GM12874 (cell line): ENCODE measurements around the gene TNIK.

Source experiments
- TF ChIP-seq, protein P1 (sequence below): IDR thresholded peaks from 2 replicates; pipeline ENCODE4 v1.5.1; 2011; ENCODE audit warnings: low read depth, mild to moderate bottlenecking, control low read depth, low read length, moderate library complexity; ENCODE audit not compliant: insufficient read depth

The TNIK gene

DNA sequence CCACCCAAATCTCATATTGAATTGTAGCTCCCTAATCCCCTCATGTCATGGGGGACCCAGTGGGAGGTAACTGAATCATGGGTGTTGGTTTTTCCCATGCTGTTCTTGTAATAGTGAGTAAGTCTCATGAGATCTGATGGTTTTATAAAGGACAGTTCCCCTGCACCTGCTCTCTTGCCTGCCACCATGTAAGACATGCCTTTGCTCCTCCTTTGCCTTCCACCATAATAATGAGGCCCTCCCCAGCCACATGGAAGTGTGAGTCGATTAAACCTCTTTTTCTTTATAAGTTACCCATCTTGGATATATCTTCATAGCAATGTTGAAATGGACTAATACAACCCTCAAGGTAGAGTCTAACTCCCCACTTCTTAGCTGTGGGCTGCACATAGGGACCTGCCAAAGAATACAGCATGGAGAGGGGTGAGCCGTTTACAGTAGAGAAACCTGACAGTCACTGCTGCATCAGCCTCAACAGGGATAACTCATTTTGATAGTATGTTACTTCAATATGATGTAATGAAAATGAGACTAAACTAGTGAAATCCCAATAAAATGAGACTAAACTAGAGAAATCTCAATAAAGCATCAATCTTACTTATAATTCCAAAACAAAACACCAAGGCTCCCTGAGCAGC, 117.3 kb downstream of the TNIK start:
- TF ChIP-seq, protein P1, sequence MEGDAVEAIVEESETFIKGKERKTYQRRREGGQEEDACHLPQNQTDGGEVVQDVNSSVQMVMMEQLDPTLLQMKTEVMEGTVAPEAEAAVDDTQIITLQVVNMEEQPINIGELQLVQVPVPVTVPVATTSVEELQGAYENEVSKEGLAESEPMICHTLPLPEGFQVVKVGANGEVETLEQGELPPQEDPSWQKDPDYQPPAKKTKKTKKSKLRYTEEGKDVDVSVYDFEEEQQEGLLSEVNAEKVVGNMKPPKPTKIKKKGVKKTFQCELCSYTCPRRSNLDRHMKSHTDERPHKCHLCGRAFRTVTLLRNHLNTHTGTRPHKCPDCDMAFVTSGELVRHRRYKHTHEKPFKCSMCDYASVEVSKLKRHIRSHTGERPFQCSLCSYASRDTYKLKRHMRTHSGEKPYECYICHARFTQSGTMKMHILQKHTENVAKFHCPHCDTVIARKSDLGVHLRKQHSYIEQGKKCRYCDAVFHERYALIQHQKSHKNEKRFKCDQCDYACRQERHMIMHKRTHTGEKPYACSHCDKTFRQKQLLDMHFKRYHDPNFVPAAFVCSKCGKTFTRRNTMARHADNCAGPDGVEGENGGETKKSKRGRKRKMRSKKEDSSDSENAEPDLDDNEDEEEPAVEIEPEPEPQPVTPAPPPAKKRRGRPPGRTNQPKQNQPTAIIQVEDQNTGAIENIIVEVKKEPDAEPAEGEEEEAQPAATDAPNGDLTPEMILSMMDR: no peak

GRCh38 chr3:171342200-171342599, 118.0 kb downstream of the TNIK start:
- TF ChIP-seq, protein P1: no peak

DNA sequence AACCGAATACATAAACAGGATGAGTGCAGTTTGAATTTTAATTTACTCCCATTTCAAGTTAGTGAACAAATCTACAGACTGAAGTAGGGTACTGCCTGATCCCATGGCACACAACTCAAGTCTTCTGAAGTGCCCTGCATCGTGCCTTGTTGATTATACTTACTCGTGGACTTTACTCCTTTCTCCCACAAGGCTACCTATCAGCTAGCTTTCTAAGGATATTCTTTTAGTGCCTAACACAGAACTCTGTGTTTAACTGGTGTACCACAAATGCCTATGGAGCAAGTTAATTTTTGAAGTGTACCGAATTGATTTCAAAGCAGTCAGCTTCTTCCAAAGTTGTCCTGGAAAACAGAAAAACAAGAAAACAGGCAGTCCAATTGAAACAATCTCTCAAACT, 119.8 kb downstream of the TNIK start:
- TF ChIP-seq, protein P1: no peak

- TF ChIP-seq, protein P1: no peak
Measured at GRCh38 chr3:171339598-171339997, 120.6 kb downstream of the TNIK start.

- TF ChIP-seq, protein P1: no peak
Measured at GRCh38 chr3:171336406-171336805, 123.8 kb downstream of the TNIK start.

GRCh38 chr3:171335559-171335958, 124.6 kb downstream of the TNIK start:
- TF ChIP-seq, protein P1: no peak

GRCh38 chr3:171334465-171334811, 125.8 kb downstream of the TNIK start:
- TF ChIP-seq, protein P1: no peak
